Hematopoietic multipotent progenitor cell treated with erythropoietin and hydrocortisone succinate and interleukin-3 and kit ligand, for 15 days (in vitro differentiated cells): ENCODE measurements around the gene EVI5L.

Source experiments
- DNase-seq: peaks from one replicate; pipeline ENCODE4 v3.0.0-alpha.2; 2015; ENCODE audit warnings: low spot score

Gene EVI5L

GRCh38 chr19:7912697-7913564 lies 82.9 kb downstream of the EVI5L start:
- DNase-seq = no peak

- no peak for DNase-seq
Measured at GRCh38 chr19:7913652-7914051, 83.6 kb downstream of the EVI5L start.

- DNase-seq = no peak
Measured at GRCh38 chr19:7914099-7914498, 84.1 kb downstream of the EVI5L start.
